ENCODE data around the gene ATPAF1. TPM values are rescaled to one million over a fixed set of nuclear protein-coding genes. Genes with fewer than 3 reads are reported as not detected.
A peak's percentile ranks its signal among the peaks of the same experiment; 100 is the strongest.

ATPAF1 gene
- total RNA-seq, 6 experiments from 2014 or later, result 32.7 to 42.9 (median 41.5) TPM

DNA sequence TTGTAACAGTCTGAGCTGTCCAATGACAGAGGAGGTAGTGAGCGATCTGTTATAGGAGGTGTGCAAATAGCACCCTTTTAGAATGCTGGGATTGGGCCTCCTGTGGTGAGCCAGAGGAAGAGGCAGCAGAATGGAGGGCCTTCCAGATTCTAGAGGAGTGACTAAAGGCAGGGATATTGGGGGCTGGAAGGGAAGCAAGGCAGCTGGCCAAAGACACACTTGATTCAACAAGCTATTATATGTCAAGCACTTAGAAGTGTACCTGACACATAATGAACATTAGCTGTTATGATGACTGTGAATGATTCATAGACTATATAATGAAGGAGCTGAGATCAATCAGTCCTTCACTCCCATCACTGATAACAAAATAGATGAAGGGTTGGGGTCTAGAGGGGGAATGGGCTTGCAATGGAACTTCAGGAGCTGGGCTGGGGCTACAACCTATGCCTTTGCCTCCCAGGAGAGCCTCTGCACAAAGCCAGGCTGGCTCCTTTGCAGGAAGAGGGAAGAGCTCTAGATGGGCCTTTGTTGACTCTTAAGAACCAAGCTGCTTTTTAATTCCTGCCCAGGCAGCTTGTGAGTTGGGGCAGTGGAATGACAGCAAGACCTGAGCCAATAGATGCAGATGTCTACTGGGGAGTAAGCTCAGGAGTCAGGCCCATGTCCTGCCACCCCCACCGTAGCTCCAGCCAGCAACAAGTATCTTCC, 61.8 kb downstream of the ATPAF1 start:
- Mint-ChIP-seq H3K9me3 (no peaks in the 10 kb centered on the region), H3K27me3 (ENCODE audit: insufficient read depth) (no peaks in the 10 kb centered on the region; the same call in 1 of the 2 replicates), H3K27ac (peak overlapping the region; percentile 39), H3K4me3 (peak overlapping the region; percentile 17; the same call in 1 of the 2 replicates), H3K4me1 (ENCODE audit: low read depth) (peaks cover 45% of the 10 kb centered on the region), H3K36me3 (ENCODE audit: low read depth) (peaks cover 30% of the 10 kb centered on the region)
- TF ChIP-seq, protein P1, sequence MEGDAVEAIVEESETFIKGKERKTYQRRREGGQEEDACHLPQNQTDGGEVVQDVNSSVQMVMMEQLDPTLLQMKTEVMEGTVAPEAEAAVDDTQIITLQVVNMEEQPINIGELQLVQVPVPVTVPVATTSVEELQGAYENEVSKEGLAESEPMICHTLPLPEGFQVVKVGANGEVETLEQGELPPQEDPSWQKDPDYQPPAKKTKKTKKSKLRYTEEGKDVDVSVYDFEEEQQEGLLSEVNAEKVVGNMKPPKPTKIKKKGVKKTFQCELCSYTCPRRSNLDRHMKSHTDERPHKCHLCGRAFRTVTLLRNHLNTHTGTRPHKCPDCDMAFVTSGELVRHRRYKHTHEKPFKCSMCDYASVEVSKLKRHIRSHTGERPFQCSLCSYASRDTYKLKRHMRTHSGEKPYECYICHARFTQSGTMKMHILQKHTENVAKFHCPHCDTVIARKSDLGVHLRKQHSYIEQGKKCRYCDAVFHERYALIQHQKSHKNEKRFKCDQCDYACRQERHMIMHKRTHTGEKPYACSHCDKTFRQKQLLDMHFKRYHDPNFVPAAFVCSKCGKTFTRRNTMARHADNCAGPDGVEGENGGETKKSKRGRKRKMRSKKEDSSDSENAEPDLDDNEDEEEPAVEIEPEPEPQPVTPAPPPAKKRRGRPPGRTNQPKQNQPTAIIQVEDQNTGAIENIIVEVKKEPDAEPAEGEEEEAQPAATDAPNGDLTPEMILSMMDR (IDR thresholded peaks at IDR 0.05), result no peak
- no peak for DNase-seq

- Mint-ChIP-seq H3K9me3 (no peaks in the 10 kb centered on the region), H3K36me3 (ENCODE audit: low read depth) (peaks cover 30% of the 10 kb centered on the region), H3K27ac (no peak overlapping the region), H3K4me1 (ENCODE audit: low read depth) (peaks cover 47% of the 10 kb centered on the region), H3K4me3 (peak overlapping the region; percentile 97), H3K27me3 (ENCODE audit: insufficient read depth) (no peaks in the 10 kb centered on the region; the same call in 1 of the 2 replicates)
- TF ChIP-seq, protein P1 (IDR thresholded peaks at IDR 0.05), result no peak
- no peak for DNase-seq
Measured at GRCh38 chr1:46605232-46605631, 62.9 kb downstream of the ATPAF1 start.

DNA sequence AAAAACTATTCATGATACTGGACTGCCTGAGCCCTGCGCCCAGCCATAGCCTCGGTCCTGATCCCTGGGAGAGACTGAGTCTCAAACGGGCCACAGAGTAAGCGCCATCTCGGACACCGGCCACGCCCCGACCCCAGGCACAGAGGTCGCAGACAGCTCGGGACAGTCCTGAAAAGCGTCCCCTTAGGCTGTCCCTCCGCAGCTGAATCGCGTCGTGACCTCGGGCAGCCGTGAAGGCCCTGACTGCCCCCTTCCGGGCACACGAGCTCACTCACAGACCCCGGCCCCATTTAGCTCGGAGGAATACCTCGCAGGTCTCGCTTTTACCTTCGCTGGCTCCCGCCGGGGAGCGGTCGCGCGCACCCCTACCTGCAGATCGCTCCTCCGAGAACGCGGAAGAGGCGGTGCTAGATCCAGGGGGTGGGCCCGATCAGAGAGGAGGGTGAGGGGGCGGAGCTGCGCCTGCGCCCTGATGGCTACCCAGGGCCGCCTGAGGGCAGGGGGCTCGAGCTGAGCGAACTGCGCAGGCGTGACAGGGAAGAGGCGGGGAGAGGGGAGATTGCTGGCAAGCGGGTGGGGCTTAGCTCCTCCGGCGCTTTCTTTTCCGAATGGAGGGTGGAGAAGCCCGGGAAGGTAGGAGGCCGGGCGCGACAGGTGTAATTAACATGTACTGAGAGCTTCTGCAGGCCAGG, 64.2 kb downstream of the ATPAF1 start, which contains the start of gene MKNK1:
TSS of gene MKNK1 (minus strand) at position 411 of the 692 bp plus-strand sequence. CDS start 20,941 bp downstream, outside the sequence.
- peak; percentile 83 for DNase-seq
- TF ChIP-seq, protein P1 (IDR thresholded peaks at IDR 0.05), result peak; percentile 57
- Mint-ChIP-seq H3K27me3 (ENCODE audit: insufficient read depth) (no peaks in the 10 kb centered on the region; the same call in 1 of the 2 replicates), H3K4me1 (ENCODE audit: low read depth) (peaks cover 53% of the 10 kb centered on the region), H3K36me3 (ENCODE audit: low read depth) (peaks cover 18% of the 10 kb centered on the region), H3K27ac (peak within 1 kb of the TSS; percentile 81), H3K4me3 (peak within 1 kb of the TSS; percentile 97), H3K9me3 (no peaks in the 10 kb centered on the region)

GRCh38 chr1:46603481-46603857, 64.7 kb downstream of the ATPAF1 start:
- Mint-ChIP-seq H3K9me3 (no peaks in the 10 kb centered on the region), H3K4me3 (peak overlapping the region; percentile 97), H3K27me3 (ENCODE audit: insufficient read depth) (no peaks in the 10 kb centered on the region; the same call in 1 of the 2 replicates), H3K4me1 (ENCODE audit: low read depth) (peaks cover 53% of the 10 kb centered on the region), H3K27ac (peak overlapping the region; percentile 63), H3K36me3 (ENCODE audit: low read depth) (peaks cover 13% of the 10 kb centered on the region)
- no peak for DNase-seq
- TF ChIP-seq, protein P1 (IDR thresholded peaks at IDR 0.05), result no peak

DNA sequence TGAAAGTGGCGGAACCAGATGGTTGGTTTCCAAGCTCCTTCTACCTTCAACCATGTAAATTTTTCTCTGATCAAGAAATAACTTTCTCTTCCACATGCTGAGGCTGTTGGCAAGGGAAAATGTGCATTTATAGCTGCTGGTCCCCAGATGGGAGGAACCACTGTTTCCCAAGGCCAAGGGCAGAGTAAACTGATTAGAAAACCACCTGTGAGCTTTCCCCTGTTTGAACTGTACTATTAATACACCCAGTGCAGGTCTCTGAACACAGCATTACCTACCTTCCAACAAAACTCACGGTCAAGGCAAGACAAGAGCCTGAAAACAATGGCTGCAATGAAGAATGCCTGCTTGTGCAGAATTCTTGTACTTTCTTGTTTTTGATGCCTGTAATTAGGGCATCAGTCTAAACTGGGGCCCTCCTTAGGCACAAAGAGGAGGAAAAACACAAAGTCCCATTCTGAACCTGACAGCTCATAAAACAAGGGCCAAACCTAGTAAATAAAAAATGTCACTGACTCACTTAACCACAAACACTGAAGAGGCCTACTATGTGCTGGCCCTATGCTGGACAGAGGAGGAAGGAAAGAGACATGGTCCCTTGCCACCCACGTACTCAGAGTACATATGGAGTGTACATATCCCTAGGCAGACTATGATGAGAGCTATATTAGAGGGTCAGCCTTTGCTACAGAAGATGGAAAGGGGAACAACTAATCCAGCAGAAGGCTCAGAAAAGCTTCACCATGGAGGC, 66.7 kb downstream of the ATPAF1 start:
- H3K27ac Mint-ChIP-seq, result no peak overlapping the region
- TF ChIP-seq, protein P1 (IDR thresholded peaks at IDR 0.05), result no peak

More for the DNA sequence above, 66.7 kb downstream of the ATPAF1 start:
- Mint-ChIP-seq H3K36me3 (ENCODE audit: low read depth) (peaks cover 9% of the 10 kb centered on the region), H3K9me3 (no peaks in the 10 kb centered on the region), H3K4me3 (no peak overlapping the region), H3K4me1 (ENCODE audit: low read depth) (peaks cover 59% of the 10 kb centered on the region), H3K27me3 (ENCODE audit: insufficient read depth) (no peaks in the 10 kb centered on the region; the same call in 1 of the 2 replicates)
- no peak for DNase-seq

Measured in HFFc6 (cell line).